ENCODE results near the gene LRTM2.

Gene LRTM2

DNA sequence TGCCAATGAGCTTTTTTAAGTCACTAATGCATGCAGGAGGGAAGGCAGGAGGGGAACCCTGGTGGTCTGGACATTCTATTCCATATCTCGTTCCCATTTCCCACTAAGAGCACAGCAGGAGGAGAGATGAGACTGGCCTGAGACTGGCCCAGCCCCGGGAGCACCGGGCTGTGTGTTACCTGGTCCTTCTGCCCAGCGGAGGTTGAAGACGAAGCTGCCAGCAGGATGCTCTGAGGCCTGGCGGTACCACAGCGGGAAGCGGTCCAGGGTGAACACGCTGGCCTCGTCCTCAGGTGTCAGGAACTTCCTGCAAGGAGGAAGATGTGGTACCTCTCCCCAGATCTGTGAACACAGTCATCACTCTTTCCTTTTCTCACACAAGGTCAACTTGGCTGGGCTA is 23.9 kb downstream of the LRTM2 start:
- no peak for DNase-seq

DNA sequence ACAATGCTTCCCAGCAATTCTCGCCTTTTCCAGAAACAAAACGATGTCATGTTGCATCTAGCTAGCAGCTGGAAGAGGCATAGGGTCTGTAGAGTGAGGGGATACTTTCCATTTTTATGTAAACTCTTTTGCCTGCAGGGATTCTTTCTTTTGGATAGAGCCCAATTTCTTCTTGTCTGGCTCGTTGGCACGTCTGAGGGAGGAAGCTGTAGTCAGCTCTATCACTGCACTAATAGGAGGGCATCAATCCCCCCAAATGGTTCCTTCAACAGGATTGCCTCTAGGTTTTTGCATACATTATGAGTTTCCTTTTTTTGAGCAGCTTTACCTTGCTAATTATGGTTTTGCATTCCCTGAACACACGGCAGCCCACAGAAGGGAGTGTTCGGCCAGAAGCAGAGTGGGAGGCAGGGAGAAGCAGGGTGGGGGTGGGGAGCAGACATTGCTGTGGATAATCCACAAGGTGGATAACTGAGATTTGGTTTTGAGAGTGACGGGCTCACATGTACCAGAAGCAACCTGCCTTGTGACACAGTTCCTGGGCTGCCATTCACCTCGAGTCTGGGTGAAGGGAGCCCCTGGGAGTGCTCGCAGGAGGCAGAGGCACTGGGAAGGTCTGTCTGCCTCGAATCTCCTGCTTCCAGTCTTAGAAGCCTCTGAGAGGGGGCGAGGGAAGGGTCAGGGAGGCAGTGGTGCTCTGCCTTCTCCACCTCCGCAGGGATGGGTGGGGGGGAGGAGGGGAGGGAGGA is 24.5 kb downstream of the LRTM2 start:
- no peak for DNase-seq

DNA sequence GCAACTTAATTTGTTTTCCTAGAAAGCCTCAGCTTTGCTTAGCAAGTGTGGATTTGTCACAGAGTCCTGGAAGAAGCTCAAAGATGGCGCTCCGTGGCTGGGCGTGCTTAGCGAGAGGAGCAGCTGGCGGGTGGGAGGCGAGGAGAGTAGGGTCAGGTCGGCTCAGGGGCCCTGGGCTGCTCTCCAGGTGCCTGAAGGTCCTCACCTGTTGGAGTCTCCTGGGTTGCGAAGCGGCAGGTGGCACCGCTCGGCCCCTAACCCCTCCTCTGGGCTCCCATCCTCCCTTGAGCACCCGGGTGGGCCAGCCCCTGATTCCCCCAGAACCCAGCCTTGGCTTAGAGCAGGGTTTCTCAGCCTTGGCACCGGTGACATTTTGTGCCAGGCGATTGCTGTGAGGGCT is 25.1 kb downstream of the LRTM2 start:
- DNase-seq: no peak

DNA sequence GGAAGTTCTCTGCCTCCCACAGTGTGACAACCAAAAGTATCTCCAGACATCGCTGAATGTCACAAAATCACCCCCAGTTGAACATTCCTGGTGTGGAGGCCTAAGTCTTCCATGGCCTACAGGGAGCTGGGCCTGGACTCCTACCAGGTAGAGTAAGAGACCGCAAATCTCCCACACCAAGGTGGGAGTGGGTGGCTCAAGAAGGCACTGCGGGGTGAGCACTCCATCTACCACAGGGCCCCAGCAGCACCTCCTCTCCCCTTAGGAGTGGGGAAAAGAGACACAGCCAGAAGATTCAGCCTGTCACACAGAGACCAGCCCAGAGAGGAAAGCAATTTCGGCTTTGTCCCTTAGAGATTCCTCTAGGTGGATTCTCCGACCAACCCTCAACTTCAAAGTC is 25.5 kb downstream of the LRTM2 start:
- no peak for DNase-seq

- no peak for DNase-seq
Observed at GRCh38 chr12:1846421-1847405, 26.3 kb downstream of the LRTM2 start.

DNA sequence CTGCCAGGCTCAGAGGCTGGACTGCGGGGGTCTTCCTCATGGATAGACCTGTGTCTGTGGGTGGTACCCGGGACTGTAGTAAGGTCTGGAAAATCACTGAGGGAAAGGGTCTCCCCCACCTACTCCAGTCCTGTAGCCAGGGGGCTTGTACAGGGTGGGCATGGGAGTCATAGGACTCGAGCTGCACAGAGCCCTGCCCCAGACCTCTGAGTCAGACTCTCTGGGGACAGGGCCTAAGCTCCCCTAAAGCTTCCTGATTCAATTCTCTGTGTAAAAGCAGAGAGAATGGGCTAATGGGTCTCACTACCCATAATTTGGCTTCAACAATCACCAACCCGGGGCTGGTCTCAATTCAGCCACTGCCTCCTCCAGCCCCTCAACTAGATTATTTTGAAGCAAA is 27.0 kb downstream of the LRTM2 start:
- DNase-seq: no peak

- no peak for DNase-seq
Observed at GRCh38 chr12:1848146-1848545, 27.8 kb downstream of the LRTM2 start.

DNA sequence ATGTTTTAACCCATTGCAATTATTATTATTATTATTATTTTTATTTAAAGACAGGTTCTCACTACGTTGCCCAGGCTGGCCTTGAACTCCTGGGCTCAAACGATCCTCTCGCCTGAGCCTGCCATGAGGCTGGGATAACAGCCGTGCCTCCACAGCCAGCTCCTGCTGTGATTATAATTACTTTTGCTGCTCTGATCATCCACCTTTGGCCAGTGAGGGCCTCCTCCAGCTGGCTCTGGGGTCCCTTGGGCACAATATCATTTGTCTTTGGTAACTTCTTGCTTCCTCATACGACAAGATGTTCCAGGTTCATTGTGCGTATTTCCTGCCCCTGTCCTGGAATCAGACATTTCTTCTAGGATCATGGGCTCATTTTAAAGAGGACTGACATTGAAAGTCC is 28.4 kb downstream of the LRTM2 start:
- DNase-seq: peak; percentile 13

- no peak for DNase-seq
Observed at GRCh38 chr12:1851151-1851701, 30.9 kb downstream of the LRTM2 start.

- no peak for DNase-seq
Observed at GRCh38 chr12:1852076-1852475, 31.7 kb downstream of the LRTM2 start.

- no peak for DNase-seq
Observed at GRCh38 chr12:1853716-1854115, 33.4 kb downstream of the LRTM2 start.

- DNase-seq: no peak
Observed at GRCh38 chr12:1855241-1855640, 34.9 kb downstream of the LRTM2 start.

DNA sequence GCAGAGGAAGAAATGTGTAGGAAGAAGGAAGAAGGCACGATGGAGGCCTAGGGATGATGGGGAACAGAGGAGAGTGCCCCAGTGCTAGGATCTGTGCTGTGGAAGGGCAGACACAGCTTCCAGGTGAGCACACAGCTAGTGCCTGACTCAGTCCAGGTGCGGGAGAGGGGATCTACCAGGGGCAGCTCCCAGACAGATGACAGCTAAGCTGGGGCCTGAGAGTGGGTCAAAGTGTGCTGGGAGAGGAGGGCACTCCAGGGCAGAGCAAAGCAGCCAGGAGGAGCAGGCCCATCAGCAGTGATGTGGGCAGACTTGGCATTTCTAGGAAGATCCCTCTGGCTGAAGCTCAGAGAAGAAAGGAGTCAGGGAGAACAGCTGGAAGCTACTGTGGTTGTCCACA is 36.7 kb downstream of the LRTM2 start:
- no peak for DNase-seq

DNA sequence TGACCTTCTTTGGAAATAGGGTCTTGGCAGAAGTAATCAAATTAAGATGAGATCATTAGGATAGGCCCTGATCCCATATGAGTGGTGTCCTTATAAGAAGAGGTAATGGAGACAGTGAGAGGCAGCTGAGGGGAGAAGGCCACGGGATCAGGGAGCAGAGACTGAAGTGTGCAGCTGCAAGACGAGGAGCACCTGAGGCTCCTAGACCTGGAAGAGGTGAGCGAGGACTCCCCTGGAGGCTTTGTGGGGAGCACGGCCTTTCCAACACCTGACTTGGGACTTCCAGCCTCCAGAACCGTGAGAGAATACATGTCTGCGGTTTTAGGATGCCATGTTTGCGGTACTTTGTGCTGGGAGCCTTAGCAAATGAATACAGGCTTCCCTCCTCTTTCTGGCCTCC is 37.5 kb downstream of the LRTM2 start:
- no peak for DNase-seq

DNA sequence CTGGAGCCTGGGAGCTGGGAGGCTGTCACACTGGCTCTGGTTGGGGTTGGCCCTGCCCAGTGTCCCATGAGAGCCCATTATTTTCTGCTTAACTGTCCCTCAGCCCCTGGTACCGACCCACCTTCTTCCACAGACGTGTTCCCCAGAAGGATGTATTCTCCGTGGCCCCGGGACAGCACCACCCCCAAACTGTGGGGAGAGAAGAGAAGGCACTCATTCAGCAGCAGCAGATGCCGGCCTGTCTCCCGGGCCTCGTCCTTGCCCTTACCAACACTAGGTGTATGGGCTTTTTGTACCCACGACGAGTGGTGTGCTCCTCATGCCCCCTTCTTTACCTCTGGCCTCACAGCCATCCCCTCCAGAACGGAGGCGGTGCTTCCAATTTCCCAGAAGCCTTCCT is 38.1 kb downstream of the LRTM2 start:
- DNase-seq: no peak

DNA sequence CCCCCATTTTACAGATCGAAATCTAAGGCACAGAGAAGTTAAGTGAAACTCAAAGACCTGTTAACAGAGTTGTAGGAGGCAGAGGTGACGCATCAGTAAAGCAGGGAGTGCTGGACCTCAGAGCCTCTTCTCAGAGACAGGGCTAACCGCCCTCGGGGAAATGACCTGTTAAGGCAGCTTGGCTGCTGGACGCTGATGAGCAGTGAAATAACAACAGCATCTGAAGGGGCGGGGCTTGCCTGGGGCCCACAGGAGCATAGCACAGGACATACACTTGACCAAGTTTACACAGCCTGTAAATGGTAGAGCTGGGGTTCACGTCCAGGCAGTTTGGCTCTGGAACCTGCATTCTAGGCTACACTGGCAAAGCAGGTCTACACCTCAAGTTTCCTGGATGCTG is 39.3 kb downstream of the LRTM2 start:
- no peak for DNase-seq

GRCh38 chr12:1862973-1863372 is 42.6 kb downstream of the LRTM2 start:
- DNase-seq: peak; percentile 5

GRCh38 chr12:1863823-1864222 is 43.5 kb downstream of the LRTM2 start:
- no peak for DNase-seq

- no peak for DNase-seq
Observed at GRCh38 chr12:1864456-1864855, 44.1 kb downstream of the LRTM2 start.

- no peak for DNase-seq
Observed at GRCh38 chr12:1864867-1865266, 44.5 kb downstream of the LRTM2 start.

DNA sequence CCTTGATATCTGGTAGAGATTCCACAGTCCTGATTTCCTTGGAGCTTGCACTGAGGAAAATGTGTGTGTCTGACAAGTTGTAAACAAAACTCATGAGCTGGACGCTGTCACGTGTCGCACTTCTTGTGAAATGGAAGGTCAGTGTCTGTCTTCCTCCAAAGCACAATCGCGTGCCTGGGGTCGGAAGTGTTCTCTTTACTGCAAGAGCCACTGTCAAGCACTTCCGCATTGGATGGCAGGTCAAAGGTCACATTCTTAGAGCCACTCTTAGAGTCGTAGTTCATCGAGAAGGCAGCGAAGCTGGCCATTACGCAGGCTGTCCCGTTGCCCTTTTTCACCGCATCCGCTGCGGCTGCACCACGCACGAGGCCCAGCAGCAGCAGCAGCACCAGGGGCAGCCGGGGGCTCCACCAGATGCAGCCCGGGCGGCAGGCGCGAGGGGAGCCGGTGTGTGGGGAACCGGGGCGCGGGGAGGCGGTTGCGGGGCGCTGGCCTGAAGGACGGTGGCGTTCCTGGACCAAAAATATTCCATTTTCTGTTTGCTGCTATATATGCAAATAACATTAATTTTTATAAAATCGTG is 45.0 kb downstream of the LRTM2 start:
- no peak for DNase-seq

- DNase-seq: no peak
Observed at GRCh38 chr12:1869145-1869544, 48.8 kb downstream of the LRTM2 start.

DNA sequence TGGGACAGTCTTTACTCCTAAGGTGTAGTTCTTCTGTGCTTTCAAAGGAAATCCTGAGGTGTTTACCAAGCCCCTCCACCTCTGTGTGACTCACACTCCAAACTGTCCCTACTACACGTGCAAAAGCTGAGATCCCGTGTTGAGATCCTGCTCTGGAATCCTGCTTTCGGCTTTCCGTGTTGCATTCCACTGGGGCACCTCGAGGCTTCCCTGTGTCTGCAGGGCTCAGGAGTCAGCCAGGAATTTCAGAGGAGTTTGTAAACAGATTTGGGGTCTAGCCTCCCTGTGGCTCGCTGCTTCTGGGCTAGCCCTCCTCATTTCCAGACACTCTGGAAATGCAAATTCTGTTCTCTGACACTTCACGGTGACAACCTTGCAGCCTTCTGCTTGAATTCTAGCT is 49.7 kb downstream of the LRTM2 start:
- no peak for DNase-seq

Data from DMS 273 treated with DMSO at 0.1 percent for 48 hours (cell line).